AG04449 (cell line): ENCODE data around the gene PSAPL1.

Source experiments
- CTCF ChIA-PET: fragments of 350-600 bp; formaldehyde crosslinking; extraction: SDS; loops from one replicate; lab custom pipeline; 2021; ENCODE audit warnings: antibody characterized with exemption; lab: Yijun Ruan, JAX
- POLR2A ChIA-PET: fragments of 400-600, 350-600 bp; formaldehyde crosslinking; extraction: SDS; loops from one replicate; lab custom pipeline; 2020; ENCODE audit warnings: antibody characterized with exemption, inconsistent platforms; lab: Yijun Ruan, JAX
- DNase-seq: peaks from one replicate; pipeline ENCODE4 v3.0.0-alpha.2; 2010; ENCODE audit warnings: low read depth, low spot score
- H3K4me3 ChIP-seq: 2 replicates; pipeline ENCODE4 v1.5.1; 2011; ENCODE audit warnings: low read depth, mild to moderate bottlenecking, control low read depth, low read length
- TF ChIP-seq, protein P1 (sequence below): IDR thresholded peaks from one replicate; pipeline ENCODE4 v1.5.1; 2011; ENCODE audit warnings: mild to moderate bottlenecking, moderate library complexity, low read length, control low read depth, inconsistent platforms; ENCODE audit not compliant: insufficient read depth; ENCODE audit errors: missing control alignments

PSAPL1 gene

DNA sequence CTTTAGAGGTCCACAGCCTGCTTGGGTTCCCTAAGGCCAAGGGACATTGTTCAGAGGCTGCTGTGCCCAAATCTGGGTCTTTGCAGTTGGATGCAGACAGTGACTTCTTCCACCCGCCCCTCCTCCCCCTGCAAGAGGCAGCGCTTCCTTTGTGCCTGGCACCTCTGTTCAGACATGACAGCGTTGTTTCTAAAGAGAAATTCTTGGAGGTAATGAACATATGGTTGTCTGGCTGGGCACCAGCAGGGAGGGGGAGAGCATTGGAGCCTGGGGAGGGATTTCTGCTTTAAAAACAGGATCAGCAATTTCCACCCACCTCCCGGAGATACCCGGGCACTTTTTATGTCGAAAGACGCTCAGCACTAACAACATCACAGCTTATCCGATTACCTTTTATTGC lies 51.5 kb downstream of the PSAPL1 start:
- no peak overlapping the region for H3K4me3 ChIP-seq
- CTCF ChIA-PET, result interaction anchor here (1.3 kb wide), 1 partner anchor 12 kb away, joined by 3 read pairs; no protein-coding TSS in a partner anchor
- POLR2A ChIA-PET, result interaction anchor here (1.0 kb wide), 1 partner anchor 8 kb away, joined by 3 read pairs; no protein-coding TSS in a partner anchor
- no peak for DNase-seq
- TF ChIP-seq, protein P1, sequence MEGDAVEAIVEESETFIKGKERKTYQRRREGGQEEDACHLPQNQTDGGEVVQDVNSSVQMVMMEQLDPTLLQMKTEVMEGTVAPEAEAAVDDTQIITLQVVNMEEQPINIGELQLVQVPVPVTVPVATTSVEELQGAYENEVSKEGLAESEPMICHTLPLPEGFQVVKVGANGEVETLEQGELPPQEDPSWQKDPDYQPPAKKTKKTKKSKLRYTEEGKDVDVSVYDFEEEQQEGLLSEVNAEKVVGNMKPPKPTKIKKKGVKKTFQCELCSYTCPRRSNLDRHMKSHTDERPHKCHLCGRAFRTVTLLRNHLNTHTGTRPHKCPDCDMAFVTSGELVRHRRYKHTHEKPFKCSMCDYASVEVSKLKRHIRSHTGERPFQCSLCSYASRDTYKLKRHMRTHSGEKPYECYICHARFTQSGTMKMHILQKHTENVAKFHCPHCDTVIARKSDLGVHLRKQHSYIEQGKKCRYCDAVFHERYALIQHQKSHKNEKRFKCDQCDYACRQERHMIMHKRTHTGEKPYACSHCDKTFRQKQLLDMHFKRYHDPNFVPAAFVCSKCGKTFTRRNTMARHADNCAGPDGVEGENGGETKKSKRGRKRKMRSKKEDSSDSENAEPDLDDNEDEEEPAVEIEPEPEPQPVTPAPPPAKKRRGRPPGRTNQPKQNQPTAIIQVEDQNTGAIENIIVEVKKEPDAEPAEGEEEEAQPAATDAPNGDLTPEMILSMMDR, result no peak

DNA sequence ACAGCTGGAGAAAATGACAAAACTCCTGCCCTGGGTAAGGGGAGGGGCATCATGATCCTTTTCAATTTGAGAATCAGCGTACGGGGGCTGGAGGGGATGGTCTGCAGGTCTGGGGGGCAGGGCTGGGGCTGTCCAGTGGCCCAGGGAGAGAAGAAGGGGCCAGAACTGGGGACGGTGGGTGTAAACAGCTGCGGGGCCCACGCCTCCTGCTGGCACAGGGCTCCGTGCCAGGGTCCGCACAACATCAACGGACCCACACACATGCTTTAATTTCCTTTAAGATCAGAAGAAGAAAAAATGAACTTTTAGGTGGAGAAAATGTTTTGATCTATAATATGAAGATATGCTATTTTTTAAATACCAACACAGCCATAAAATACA lies 52.1 kb downstream of the PSAPL1 start:
- H3K4me3 ChIP-seq, result no peak overlapping the region
- POLR2A ChIA-PET, result no interaction called here
- no peak for DNase-seq
- TF ChIP-seq, protein P1, result no peak
- CTCF ChIA-PET, result no interaction called here

DNA sequence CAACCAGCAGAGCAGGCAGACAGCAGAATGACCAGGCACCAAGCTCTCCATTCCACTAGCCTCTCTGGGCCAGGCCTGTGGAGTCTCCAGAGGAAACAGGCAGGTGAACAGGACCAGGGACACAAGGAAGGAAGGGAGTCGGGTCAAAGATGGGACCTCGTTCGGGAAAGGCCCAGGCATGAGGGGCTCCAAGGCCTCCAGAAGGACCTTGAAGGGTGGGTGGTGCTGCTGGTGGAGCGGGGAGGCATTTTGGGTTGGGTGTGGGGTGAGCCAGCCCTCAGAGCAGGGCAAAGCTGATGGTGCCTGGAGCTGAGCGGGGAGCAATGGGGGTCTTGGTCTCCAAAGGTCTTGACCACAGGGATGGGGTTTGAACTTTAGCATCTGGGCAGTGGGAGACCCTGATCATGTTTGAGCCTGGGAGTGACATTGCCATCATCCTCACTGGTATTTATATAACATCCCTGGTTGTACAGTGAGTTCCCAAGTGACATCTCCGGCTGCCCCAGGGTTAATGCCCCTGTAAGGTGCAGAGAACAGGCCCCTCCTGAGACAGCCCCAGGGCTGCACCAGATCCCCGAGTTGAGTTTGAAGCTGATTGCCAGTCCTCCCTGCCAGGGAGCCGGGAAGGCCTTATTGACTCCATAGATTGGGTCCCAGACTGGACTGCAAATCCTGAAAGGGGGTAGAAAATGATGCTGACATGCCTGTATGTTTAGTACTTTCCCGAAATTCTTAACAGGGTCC lies 52.7 kb downstream of the PSAPL1 start:
- CTCF ChIA-PET, result no interaction called here
- no peak overlapping the region for H3K4me3 ChIP-seq
- POLR2A ChIA-PET, result no interaction called here
- TF ChIP-seq, protein P1, result no peak
- DNase-seq, result no peak

DNA sequence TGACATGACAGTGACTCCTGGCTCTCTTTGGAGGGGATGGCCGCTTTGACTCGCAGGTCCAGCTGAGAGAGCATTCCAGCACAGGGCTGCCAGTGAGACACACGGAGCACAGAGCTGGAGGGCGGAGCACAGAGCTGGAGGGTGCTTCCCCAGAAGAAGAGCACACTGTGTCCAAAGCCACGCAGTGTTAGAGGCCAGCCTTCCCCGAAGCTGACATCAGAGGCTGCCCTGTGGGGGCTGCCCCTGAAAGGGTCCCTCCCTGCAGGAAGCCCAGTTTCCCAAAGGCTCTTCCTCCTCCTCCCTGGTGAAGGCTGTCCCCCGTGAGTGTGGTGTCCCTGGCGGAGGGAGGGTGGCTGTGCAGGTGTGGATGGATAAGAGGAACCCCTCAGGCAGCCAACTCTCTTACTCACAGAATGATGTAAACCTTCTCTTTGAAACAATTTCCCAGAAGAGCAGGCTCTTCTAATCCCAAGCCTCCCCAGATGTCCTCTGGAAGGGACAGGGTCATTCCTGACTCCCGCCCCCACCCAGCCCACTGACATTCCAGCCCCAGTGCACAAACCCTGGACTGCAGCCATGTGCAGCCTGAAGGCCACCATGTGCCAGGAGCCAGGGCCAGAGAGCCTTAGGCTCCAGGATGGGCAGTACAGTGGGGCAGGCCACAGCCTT lies 53.4 kb downstream of the PSAPL1 start:
- no peak for DNase-seq
- TF ChIP-seq, protein P1, result no peak
- POLR2A ChIA-PET, result no interaction called here
- no peak overlapping the region for H3K4me3 ChIP-seq
- CTCF ChIA-PET, result no interaction called here
